GM12801 (cell line): ENCODE results near the gene CFAP57.

Source experiments
- CTCF ChIP-seq: IDR thresholded peaks from one replicate; pipeline ENCODE4 v1.5.1; 2011; ENCODE audit warnings: control low read depth; ENCODE audit not compliant: insufficient read length; ENCODE audit errors: extremely low read depth

Gene CFAP57

GRCh38 chr1:43265431-43265830 lies 93.3 kb downstream of the CFAP57 start:
- no peak for TF ChIP-seq CTCF

GRCh38 chr1:43266881-43267280 lies 94.8 kb downstream of the CFAP57 start:
- no peak for TF ChIP-seq CTCF

- TF ChIP-seq CTCF = no peak
Measured at GRCh38 chr1:43267291-43267805, 95.2 kb downstream of the CFAP57 start.

GRCh38 chr1:43267818-43268425 lies 95.8 kb downstream of the CFAP57 start:
- TF ChIP-seq CTCF = no peak

GRCh38 chr1:43269627-43270375 lies 97.7 kb downstream of the CFAP57 start, which contains the start of gene TMEM125:
Gene TMEM125, plus strand, starts transcription at chr1:43269983. Its CDS starts 2,740 bp downstream, at chr1:43272723.
- no peak for TF ChIP-seq CTCF

GRCh38 chr1:43270421-43271095 lies 98.4 kb downstream of the CFAP57 start:
- no peak for TF ChIP-seq CTCF
